Measurements from ENCODE around the gene ALDOB.

- TF ChIP-seq KLF16 (tag by site-specific recombination; IDR thresholded peaks at IDR 0.05) (no peak), ZNF366 (tag by site-specific recombination; conservative IDR thresholded peaks at IDR 0.05) (no peak), PATZ1 (tag by site-specific recombination; IDR thresholded peaks at IDR 0.05) (no peak), ZNF24 (tag by site-specific recombination; IDR thresholded peaks at IDR 0.05) (no peak), ZNF704 (tag by site-specific recombination; IDR thresholded peaks at IDR 0.05) (no peak), ZNF16 (tag by site-specific recombination; IDR thresholded peaks at IDR 0.05; ENCODE audit: low read depth) (no peak), CTCF (tag by site-specific recombination; IDR thresholded peaks at IDR 0.05) (no peak), REST (tag by site-specific recombination; IDR thresholded peaks at IDR 0.05) (no peak), ZNF639 (tag by site-specific recombination; IDR thresholded peaks at IDR 0.05) (no peak)
These were observed 13.9 kb downstream of the ALDOB start for GRCh38 chr9:101421653-101422065.

Data from HEK293 (cell line).